ENCODE results near the gene TFR2.

TFR2 gene

DNA sequence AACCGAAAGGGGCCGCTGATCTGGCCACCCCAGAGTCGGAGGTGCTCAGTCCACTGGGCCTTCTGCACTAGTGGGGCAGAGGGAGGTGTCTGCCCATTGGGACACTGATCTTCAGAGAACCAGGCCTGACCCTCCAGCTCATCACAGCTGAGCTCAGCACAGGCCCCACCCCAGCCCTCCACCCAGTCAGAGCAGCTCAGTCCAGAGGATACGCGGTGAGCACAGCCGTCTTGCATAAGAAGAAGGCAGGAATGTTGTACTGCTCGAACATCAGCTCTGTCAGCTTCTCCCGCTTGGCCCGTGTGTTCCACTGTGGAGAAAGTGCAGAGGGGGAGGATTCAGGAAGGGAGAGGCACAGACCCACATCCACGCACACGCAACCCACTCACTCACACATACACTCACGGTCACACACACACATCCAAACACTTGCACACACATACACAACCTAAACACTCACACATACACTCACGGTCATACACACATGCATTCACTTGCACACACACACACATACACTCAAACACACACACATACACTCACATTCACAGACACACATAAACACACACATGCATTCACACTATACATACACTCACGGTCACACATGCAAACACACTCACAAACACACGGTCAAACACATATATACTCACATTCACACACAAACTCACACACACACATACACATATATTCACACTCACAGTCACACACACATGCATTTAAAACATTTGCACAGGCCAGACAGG lies 8.6 kb upstream of the TFR2 start:
- no peak for DNase-seq

DNA sequence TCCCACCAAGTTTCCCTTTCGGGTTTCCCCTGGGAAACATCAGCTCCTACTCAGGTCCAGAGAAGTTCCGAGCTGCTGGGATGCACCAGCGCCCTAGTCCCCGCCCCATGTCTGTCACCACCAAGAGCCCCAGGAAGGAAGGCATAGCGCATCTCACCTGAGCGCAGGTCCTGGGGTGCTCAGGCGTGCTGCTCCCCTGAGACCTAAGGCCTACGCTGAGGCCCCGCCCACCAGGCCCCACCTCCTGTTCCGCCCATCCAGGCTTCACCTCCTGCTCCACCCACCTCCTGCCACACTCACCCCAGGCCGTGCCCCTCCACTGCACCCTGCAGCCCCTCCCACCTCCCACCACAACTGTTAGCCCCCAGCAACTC lies 1.2 kb upstream of the TFR2 start:
- DNase-seq = no peak

DNA sequence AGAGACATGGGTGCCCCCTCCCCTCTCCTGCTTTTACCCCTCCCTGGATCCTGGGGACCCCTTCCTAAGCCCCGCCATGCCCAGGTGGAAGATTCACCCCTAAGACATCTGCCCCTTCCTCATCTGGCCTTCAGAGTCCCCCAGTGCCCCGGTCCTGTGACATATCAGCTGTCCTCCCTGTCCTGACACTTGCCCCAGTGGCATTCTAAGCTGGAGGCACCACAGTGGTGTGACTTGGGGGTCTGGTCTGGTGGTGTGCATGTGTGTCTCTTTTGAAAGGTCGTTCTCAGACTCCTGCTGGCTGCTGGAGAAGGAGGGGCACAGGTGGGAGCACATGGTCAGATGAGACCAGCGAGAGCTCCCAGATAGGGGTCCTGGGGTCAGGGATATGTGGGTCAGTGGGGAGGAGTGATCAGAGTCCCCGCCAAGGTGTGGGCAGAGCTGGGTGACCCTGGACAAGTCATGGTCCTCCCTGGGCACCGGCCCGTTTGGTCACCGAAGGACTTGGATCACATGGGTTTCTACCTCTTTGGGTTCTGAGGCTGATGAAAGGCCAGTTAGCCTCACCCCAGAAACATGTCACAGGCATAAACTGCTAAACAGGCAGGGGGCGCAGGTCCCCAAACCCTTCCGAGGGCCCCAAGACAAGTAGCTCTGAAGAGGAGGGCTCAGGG lies 645 bp upstream of the TFR2 start:
- no peak for DNase-seq

DNA sequence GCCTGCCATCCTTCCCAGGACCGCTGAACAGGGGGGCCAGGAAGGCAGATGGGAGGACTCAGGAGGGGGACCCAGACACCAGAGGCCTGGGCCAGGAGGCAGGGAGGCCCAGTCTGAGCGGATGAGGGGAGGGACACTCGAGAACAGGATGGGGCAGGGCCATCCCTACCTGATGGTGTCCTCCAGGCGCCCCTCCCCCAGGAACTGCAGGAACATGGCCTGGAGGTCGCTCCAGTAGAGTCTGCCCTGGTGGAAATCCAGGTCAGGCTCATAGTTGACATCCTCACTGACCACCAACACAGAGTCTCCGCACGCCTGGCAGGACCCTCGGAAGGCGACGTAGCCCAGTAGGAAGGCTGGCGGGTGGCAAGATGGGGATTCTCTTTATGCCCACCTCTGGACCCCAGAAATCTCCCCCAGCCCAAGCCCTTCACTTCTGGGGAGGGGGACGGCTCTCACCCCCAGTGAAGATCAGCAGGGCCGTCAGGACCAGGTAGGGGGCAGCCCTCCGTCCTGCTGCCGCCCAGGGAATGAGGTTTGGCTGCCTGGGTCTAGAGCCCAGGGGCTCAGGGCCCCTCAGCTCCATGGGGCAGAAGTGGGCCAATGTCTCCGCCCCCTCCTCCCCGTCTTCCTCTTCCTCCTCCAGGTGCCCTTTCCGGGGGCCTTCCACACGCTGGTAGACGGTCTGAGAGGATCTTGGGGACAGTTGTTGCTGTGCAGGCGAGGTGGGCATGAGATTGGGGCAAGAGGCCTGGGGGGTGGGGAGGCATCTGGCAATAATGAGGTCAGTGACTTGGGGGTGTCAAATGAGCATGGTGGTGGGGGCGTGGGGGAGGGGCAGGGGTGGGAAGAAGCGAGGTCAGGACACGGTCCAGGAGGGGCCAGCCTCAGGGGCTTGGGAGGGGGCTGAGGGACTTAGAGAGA lies 573 bp downstream of the TFR2 start:
- no peak for DNase-seq

DNA sequence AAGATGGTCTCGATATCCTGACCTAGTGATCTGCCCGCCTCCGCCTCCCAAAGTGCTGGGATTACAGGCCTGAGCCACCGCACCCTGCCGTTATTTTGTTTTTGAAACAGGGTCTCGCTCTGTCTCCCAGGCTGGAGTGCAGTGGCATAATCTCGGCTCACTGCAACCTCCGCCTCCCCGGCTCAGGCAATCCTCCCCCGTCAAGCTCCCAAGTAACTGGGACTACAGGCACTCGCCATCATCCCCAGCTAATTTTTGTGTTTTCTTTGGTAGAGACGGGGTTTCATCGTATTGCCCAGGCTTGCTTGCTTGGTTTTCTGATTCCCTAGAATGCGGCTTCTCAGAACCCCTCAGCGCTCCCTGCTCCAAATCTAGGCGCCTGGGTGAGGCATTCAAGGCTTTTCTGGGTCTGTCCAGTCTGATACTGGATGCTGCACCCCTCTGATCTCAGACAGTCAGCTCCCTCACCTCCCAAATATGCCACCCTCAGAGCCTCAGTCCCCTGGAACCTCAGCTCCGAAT lies 1.3 kb downstream of the TFR2 start:
- no peak for DNase-seq

DNA sequence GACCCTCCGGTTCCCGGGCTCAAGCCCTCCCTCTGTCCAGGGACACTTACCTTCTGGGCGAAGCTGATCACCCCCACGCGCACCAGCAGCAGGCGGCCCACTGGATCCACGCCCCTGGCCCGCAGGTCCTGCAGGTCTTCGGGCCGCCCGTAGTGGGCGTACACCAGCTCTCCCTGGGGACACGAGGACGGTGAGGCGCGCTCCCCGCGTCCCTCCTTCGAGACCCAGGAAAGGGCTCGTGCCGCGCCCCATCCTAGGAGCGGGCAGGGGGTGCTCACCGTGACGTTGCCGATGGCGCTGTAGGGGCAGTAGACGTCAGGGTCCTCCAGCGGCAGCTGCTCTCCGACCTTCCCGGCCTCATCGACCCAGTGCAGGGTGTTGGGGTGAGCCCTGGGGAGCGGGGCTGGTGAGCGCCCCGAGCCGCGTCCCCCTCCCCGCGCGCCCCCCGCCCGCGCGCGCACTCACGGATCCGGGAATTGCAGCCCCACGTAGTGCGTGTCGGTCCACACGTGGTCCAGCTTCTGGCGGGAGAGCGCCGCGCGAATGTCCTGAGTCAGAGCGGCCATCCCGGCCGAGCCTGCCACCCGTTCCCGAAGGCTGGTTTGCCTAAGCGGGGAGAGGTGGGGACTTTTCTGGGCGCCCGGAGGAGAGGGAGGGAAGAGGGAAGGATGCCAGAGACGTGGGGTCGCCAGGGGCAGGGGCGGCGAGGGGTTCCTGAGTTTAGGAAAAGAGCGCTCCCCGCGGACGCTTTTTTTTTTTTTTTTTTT lies 8.2 kb downstream of the TFR2 start:
- no peak for DNase-seq

DNA sequence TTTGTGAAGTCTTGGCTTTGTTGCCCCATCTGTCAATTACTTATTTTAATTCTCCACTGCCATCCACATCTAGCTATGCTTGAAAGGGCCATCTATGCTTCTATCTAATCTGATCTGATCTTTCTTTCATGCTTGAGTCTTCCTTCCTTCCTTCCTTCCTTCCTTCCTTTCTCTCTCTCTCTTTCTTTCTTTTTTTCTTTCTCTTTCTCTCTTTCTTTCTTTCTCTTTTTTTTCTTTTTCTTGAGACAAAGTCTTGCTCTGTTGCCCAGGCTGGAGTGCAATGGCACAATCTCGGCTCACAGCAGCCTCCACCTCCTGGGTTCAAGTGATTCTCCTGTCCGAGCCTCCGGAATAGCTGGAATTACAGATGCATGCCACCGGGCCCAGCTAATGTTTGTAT lies 11.3 kb downstream of the TFR2 start:
- no peak for DNase-seq

DNA sequence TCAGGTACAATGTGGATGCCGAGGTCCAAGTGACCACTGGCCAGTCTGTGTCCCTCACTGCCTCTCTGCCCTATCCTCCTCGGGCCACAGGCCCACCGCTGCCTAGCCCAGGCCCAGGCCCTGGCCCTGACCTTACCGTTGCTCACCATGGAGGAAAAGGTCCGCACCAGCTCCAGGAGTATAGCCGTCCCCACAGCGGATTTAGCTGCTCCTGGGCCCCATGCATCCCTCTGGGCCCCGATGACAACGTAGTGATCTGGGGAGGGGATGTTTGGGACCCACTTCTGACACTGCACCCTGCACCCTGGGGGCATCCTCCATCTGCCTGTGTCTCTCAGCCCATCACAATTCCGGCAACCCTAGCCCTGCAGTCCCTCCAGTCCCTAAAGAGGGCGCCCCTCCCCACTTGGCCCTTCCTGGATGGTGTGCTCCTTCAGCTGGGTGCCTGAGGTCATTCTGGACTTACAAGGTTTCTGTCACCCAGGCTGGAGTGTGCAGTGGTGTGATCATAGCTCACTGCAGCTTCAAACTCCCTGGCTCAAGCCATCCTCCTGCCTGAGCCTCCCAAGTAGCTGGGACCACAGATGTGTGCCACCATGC lies 12.1 kb downstream of the TFR2 start:
- DNase-seq = no peak

DNA sequence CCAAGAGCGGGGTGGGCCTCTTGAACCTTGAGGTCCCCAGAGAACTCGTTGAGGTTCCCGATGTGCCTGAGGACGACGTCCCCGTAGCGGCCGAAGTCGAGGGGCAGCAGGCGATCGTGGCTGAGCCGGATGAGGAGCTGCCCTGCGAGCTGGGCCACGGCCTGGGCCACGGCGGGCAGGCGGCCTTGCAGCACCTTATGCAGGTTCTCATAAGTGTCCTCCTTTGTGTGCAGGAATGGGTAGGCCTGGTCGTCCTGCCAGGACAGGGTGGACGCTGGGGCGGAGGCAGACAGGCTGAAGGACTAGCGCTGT lies 14.2 kb downstream of the TFR2 start:
- DNase-seq = no peak

DNA sequence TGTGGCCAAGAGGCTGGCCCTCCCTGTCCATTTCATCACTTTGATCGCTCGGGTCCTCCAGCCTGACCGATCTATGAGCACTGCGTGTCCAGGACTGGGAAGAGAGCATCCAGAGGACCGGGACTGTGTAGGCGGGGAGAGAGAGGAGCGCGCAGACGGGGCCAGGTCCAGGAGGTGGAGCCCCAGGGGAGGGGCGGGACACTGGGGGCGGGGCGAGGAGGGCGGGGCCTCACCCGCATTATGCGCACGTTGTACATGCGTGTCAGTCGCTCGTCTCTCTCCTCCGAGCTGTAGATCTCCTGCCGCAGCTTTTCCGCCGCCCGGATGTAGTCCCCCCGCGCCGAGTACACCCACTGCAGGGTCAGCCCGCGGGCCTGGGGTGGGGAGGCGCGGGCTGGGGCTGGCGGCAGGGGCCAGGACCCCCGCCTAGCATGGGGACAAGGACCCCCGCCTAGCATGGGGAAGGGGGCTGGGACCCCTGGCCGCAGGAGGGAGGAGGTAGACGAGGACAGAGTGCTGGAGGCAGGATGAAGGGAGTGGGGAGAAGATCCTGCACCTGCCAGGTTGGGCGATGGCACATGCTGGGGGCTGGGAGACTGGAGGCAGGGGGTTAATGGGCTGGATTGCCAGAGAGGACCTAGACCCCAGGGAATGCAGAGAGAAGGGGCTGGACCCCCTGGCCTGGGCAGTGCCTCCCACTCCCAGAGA lies 14.7 kb downstream of the TFR2 start:
- peak; percentile 63 for DNase-seq

DNA sequence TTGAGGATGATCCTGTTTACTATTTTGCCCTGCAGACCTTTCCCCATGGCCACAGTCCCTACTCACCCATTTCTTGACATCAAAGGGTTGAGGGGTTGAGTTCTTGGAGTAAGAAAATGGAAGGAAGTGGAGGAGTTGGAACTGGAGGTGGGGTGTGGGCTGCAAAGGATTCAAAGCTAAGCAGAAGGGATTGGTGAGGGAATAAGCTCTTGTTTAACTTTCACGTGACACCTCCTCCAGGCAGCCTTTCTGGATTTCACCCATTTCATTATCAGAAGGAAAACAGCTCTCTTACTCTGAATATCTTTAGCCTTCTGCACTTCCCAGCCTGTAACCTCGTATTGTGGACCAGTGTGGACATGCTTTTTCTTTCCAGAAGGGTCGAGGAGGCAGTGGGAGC lies 15.3 kb downstream of the TFR2 start:
- DNase-seq = no peak

DNA sequence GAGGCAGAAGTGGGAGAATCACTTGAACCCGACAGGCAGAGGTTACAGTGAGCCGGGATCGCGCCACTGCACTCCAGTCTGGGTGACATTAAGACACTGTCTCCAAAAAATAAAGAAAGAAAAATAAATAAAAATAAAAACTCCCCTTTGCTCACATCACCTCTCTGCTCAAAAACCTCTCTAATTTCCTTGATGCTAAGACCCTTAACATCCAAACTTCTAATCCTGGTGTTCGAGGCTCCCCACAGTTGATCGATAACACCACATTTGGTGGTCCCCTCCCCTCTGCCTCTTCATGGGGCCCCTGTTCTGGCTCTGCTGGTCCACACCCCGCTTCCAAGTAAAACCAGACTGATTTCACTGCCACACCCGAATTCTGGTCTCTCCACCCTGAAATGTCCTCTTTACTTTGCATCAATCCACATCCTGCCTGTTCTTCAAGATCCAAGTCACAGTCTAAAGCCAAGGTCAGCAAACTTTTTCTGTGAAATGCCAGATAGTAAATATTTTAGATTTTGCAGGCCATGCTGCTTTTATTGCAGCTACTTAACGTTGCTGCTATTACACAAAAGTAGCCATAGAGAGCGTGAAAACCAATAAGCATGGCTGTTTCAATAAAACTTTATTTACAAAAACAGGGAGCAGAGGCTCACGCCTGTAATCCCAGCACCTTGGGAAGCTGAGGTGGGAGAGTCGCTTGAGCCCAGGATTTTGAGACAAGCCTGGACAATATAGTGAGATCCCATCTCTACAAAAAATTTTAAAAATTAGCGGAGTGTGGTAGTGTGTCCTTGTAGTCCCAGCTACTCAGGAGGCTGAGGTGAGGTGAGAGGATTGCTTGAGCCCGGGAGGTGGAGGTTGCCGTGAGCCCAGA lies 17.2 kb downstream of the TFR2 start:
- DNase-seq = no peak

DNA sequence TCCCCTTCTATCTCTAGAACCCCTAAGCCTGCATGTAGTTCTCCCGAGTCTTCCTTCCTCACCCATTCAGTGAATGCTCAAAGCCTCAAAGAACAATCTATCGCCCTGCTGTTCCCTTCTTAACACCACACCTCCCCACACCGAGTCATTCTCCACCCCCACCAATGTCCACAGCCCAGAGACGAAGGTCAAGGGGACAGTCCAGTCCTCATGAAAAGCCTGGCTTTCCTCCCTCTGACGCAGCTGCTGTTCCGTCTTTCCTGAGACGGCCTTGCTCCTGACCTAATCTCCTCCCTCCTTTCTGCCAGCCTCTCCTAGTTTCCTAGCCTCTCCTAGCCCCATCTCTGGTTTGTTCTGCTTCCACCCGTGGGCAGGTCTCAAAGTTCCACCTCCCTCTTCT lies 19.8 kb downstream of the TFR2 start:
- no peak for DNase-seq

DNA sequence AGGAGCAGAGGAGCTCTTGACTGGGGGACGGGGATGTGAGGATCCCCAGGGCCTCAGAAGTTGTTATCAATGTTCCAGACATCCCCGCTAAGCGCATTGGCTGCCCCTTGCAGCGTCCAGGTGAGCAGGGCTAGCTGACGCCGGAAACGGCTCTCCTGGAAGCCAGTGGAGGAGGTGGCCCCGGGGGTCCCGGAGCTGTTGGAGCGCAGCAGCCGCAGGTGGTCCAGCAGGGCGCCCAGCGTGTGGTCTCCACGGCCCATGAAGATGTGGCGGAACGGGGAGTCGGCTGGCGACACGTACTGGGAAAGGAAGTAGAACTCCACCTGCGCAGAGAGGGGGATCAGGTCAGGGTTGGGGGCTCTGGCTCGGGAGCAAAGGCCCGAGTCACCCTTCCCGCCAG lies 20.5 kb downstream of the TFR2 start:
- no peak for DNase-seq

DNA sequence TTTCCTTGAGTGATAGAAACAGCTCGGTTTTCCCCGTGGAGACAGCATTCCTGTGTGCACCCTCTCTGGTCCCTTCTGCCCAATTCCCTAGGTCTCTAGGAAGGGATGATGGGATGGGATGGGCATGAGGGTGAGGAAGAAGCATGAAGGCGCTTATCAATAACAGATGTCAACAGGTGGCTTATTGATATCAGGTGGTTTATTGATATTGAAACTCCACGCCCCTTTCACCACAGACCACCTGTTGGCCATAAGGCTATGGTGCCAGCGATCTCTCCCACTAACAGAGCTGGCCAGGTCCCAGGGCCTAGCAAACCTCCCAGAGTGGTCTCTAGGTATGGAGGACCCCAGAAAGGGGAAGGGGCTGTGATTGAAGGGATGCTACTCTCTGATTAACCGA lies 21.1 kb downstream of the TFR2 start:
- no peak for DNase-seq

DNA sequence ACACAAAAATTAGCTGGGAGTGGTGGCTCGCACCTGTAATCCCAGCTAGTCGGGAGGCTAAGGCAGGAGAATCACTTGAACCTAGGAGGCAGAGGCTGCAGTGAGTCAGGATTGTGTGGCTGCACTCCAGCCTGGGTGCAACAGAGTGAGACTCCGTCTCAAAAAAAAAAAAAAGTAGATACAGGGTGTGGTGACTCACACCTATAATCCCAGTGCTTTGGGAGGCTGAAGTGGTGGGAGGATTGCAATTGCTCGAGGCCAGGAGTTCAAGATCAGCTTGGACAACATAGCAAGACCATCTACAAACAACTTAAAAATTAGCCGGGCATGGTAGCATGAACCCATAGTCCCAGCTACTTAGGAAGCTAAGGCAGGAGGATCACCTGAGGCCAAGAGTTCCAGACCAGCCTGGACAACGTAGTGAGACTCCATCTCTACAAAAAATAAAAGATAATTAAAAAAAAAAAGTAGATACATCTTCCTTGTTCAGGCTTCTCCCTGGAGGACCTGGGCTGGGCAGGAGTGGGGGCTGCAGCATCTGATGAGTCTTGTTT lies 27.0 kb downstream of the TFR2 start:
- no peak for DNase-seq

DNA sequence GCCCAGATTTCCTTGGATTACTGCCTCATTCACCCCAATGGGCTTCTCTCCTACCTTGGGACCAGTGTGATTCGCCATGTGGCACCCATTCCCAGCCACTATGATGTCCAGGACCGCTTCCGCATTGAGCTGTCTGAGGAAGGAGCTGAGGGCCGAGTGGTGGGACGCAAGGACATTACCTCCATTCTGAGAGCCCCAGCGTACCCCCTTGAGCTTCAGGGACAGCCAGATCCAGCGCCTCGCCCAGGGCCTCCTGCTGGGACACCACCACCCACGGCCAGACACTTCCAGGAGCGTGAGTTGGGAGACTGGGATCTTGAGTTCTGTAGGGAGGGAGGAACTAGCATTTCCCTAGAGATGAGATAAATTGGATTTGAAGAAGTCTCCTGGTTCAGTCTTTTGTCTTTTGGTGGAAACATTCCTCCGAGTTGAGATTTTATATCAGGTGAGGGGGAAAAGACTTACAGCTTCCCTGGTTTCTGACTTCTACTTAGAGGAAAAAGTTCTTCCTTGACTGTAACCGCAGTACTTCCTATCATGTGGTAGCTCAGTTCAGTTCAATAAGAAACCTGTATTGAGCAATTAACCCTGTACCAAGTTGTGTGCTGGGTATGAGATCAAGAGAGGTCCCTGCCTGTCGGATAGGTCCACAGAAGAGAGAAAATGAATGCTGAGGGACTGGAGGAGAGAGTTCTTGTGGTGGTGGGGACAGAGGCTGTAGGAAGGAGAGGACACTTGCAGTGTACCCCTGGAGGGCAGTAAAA lies 27.8 kb downstream of the TFR2 start:
- no peak for DNase-seq

DNA sequence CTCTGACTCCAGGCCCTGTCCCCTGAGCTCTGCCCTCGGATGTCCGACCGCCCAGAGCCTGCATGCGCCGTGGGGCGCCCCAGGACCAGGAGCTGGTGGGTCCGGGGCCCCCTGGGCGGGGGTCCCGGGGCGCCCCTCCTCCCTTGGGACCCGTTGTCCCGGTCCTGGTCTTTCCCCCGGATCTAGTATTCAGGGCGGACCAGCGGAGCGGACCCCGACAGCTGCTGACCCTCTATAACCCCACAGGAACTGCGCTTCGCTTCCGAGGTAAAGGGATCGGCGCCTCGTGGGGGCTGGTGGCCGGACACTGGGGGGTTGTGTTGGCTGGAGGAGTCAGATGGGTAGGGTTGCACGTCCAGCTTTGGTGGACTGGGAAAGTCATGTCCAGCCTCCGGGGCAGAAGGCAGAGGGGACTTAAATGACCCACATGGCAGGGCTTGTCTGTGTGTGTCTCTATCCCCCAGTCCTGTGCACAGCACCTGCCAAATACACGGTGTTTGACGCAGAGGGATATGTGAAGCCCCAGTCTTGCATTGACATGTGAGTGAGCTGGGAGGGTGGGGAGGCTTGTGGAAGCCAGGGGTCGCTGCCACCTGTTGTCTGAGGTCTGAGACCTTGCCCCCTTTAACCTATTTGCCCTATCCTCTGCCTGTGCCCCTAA lies 28.5 kb downstream of the TFR2 start:
- no peak for DNase-seq
